DMS53 (cell line): ENCODE measurements around the gene MBD5.

Experiments
- DNase-seq: peaks from one replicate; lab custom pipeline; 2025; lab: John Stamatoyannopoulos, UW

The MBD5 gene

DNA sequence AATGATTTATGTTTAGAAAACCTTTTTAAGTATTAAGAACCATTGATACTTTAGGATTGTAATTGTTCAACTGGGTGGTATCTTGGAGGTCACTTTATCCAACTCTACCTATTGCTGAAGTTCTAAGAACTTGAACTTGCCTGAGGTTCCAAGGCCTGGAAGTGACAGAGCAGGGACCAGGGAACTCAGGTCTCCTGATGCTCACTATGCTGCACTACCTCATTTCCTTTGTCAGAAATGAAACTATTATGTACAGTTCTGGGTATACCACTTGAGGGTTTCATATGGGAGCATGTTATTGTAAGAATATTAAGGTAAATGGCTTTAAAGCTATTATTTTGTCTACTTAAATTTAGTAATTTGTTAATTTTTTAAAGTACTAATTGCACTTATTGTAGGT is 3.0 kb downstream of the MBD5 start:
- no peak for DNase-seq

DNA sequence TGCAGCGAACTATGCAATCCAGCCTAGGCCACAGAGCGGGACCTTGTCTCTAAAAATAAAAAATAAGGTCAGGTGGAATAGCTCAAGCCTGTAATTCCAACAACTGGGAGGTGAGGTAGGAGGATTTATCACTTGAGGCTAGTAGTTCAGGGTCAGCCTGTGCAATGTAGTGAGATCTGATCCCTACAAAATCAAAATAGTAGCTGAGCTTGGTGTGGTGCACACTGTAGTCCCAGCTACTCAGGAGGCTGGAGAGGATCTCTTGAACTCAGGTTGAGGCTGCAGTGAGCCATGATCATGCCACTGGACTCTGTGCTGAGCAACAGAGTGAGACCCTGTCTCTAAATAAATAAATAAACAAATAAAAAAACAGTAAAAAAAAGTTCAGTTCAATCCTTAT is 5.7 kb downstream of the MBD5 start:
- no peak for DNase-seq

DNA sequence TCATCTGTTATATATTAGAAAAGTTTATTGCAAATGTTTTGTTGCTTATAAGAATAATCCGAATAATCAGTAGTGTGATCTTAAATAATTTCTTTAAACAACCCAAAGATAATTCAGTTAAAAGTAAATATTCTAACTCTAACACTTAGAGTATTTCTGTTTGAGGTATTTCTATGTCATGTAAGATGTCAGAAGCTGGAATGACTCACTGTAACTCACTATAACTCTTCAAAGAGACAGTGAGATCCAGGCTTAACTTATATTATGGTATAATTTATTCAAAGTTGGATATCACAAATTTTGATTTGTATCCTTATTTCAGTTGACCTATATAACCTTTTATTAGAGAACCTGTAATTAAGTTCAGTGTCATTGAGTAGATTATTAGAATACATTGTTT is 6.9 kb downstream of the MBD5 start:
- no peak for DNase-seq

DNA sequence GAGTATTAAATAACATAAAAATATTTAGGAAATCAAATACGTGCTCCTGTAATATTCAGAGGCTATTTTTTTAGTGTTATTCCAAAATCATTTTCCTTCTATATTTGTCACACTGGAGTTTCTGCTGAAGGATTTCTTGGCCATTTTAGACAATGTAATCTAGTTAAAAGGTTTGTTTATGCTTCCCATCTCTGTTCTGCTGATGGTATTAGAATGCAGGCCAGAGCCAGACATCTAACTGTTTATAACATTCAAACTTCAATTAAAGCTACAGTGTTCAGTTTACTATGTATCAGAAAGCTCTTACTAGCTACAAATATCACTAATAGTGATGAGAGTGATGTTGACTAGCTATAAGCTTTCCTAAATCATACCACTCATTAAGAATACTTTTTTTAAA is 7.9 kb downstream of the MBD5 start:
- no peak for DNase-seq

DNA sequence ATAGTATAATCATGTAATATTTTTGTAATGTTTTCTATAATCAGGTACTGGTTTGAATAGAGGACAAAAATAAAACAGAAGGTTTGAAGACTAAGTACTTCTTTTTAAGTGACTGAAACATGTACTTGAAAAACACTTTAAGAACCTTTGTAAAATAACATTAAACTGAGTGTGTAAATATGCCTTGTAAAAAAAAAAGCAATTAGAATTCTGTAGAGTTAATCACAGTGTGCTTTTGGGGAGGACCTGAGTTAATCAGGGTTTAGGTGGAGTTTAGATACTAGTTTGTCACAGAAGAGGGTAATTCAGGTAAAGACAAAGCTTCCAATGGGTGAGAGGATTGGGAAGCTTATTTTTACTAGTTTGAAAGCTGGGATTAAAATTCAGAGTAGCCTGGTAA is 10.3 kb downstream of the MBD5 start:
- DNase-seq = no peak

DNA sequence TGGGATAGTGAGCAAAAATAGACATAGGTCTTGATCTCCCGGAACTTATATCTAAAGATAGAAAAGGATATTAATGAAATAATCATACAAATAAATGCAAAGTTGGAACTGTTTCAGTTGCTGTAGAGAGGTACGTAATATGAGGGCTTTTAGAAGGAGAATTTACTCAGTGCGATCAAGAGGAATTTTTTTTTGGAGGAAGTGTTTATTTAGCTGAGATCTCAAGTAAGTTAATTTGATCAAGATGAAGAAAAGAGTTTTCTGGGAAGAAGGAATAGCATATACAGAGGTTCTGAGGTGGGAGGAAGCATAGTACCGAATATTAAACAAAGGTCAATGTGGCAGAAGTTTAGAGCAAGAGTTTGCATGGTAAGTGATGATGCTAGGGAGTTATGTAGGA is 11.3 kb downstream of the MBD5 start:
- no peak for DNase-seq

DNA sequence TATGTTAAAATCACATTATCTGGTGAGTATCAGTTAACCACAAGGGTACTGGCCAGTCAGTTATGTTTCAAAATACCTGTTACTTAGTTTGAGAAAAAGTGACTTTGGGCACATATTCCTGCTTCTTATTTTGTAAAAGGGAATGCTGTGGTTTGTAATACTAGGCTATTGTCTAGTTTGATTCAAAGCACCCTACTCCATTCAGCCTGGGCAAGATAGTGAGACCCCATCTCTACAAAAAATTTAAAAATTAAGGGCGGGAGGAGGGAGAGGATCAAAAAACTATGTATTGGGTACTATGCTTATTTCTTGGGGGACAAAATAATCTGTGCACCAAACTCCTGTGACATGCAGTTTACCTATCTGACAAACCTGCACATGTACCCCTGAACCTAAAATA is 18.9 kb downstream of the MBD5 start:
- no peak for DNase-seq

DNA sequence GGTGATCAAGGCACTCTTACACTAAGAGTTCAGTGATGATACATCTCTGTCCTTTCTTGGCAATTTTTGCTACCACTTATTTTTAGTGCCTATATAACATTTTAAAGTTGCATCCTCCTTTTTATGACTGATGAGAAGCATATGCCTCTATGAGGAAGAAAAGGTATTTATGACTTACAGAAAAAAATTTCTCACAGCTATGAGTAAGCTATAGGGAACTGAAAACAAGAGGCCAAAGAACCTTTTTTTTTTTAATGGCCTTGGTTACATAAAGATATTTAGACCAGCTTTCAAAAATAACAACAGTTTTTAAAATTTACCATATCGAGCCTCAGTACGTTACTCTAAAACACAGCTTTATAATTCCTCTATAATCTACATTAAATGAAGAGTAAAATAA is 21.3 kb downstream of the MBD5 start:
- DNase-seq = no peak

DNA sequence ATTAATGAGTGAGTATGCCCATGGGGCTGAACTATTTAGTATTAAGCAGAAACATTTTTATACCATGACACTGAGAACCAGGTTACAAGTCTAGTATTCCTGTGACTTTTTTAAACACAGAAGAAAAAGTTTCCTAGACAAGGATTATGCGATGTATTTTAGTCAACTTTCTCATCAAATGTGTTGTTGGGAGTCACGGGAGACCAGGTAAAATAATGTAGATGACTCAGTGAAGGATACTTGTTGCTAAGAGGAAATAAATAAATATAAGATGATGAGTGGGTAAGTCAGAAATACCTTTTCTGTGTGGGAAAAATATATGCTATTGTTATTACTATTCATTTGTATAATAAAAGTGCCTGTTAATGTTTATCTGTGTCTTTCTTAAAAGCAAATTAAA is 23.4 kb downstream of the MBD5 start:
- DNase-seq = peak; percentile 6

DNA sequence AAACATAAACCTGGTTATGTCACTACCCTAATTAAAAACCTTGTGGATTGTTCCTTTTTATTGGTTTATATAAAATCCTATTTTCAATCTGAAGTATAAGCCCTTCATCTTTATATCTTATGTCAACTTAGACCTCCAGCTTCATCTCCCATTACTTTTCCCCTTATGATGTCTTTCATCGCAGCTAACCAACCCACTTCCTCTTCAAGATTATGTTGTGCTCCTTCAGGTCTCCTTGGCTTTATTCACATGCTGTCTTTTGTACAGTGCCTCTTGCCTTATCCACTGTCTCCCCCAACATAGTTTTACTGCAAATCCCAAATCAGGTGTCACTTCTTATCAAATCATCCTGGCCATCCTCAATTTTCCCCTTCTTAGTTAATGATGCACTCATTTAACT is 25.9 kb downstream of the MBD5 start:
- DNase-seq = no peak

DNA sequence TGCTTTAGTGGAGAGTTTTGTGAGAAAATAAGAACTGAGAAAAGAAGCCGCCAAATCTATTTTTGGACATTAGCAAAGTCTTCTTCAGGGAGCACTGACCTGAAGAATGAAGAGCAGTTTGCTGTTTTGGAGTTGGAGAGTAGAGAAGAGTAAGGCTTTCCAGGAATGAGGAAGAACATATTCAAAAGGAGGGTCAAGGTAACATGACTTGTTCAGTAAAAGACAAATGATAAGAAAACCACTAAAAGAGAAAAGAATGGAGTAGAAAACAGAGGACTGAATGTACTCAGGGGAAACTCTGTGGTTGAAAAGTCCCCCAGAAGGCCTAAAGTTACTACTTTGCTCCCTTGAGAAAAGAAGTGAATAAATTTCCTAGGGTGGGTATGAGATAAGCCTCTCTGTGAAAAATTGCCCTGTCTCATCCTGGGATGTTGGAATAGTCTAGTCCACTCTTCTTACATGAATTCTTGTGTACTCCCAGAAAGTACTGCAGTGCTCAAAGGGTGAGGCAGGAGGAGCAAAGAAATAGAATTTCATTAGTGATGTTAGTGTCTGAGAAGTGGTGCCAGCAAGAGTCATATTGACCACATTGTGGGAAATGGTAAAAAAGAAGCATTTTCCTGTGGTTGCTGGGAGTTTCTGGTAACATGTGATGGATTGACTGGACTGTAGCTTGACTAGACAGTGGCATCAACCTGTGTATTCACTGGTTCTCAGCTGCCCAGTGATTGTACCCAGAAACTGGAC is 27.8 kb downstream of the MBD5 start:
- DNase-seq = no peak

DNA sequence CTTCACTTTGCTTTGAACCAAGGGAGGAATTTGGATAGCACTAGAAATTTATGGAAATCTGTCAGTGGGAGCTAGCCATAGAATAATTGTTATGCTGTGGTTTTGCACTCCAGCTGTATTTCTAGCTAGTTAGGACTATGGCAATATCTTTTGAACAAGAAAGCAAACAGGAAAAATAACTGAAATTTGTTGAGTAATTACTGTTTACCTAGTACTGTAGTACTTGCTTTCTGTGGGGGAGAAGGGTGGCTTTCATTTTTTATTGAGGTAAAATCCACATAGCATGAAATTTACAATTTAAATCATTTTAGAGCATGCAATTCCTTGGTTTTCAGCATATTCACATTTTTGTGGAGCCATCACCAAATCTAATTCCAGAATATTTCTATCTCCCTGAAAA is 28.4 kb downstream of the MBD5 start:
- no peak for DNase-seq

DNA sequence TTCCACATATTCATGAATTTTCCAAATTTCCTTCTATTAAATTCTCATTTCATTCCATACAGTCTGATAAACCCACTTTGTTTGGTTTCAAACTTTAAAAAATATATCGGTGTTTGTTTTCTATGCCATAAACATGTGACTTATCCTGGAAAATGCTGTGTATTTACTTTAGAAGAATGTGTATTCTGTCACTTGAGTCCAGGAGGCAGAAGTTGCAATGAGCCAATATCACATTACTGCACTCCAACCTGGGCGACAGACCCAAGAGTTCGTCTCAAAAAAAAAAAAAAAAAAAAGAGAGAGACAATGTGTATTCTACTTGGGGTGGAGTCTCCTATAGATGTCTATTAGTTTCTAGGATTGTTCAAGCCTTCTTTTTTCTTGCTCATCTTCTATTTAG is 31.8 kb downstream of the MBD5 start:
- DNase-seq = peak; percentile 38

DNA sequence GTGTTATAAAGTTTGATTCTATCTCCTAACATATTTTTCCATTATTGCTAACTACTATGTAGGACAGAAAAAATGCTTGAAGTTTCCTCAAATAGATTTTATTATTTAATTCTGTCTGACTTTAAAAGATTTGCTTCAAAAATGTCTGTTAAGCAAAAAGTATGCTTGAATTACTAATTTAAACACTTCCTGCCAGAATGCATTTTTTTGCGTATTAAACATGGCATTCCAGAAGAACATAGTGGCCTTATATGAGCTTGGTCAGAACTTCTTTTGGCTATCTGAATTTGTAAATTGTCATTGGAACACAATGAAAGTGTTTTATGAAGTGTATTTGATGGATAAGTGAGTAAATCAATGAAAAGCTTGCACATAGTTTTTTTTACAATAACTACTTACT is 37.8 kb downstream of the MBD5 start:
- no peak for DNase-seq

DNA sequence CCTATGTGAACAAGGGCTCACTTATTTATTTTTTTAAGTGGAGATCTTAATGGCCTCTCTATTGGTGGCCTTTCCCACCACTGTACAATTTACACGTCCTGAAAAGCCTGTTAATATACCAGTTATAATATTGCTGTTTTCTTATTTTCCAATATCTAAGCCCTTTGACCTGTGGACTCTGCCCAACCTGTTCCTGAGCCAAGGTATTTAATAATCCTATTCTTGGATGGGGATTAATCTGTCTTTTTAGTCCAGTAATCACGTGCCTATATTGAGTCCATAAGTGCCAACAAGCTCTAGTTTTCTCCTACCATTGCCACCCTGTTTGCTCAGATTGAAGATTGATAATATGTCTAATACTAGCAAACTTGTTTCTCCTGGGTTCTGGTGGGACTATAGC is 42.7 kb downstream of the MBD5 start:
- no peak for DNase-seq

DNA sequence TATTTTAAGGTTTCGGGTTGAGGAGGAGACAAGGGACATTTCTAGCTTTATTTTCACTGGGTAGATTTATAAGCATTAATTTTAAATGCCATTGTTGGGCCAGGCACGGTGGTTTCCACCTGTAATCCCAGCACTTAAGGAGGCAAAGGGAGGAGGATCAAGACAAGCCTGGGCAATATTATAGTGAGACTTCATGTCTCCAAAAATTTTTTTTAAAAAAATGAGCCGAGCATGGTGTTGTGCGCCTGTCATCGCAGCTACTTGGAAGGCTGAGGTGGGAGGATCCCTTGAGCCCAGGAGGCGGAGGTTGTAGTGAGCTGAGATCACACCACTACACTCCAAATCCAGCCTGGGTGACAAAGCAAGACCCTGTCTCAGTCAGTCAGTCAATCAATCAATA is 45.0 kb downstream of the MBD5 start:
- no peak for DNase-seq

DNA sequence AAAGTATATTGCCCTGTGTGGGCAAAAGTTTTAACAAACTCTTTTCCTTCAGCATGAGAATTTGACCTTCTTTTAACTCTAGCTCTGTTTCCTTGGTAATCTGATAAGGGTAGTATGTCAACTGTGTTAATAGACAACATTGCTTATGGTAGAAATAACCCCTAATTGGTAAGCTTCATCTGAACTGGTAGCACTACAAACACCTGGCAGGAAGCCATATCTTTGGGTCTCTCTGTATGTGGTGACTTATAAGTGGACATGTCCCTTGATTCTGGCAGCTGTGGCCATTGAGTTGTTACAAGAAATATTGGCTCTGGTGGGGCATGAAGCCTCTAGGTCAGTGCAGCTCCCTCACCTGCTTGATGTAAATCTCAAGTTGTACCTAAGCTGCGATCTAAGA is 46.9 kb downstream of the MBD5 start:
- DNase-seq = peak; percentile 0

DNA sequence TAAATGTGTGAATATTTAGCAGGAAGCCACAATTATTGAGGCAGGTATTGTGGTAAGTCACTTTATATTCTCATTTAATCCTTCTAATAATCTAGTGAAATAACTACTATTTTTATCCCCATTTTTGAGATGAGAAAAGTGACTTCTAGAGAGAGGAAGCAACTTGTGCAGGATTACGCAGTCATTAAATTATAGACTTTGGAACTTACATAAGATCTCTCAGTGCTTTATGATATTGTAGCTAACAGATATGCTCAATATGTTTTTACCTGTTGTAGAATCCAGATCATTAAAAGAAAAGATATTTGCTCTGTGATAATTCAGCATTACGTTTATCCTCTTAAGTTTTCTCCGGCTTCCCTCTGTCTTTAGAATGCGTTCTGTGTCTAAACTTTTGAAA is 50.5 kb downstream of the MBD5 start:
- no peak for DNase-seq

DNA sequence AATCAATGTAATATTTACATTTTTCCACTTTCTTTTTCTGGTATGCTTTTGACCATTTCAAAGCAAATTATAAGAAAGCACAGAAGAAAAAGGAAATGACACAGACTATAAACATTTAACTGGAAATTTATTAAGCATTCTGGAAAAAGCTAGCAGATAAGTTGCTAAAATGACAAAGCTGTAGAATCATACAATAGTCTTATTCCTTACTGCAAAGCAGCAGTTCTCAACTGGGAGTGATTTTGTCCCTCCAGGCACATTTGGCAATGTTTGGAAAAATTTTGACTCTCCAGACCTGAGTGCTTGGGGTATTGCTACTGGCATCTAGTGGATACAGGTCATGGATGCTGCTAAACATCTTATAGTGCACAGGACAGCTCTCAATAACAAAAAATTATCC is 75.1 kb downstream of the MBD5 start:
- DNase-seq = no peak

DNA sequence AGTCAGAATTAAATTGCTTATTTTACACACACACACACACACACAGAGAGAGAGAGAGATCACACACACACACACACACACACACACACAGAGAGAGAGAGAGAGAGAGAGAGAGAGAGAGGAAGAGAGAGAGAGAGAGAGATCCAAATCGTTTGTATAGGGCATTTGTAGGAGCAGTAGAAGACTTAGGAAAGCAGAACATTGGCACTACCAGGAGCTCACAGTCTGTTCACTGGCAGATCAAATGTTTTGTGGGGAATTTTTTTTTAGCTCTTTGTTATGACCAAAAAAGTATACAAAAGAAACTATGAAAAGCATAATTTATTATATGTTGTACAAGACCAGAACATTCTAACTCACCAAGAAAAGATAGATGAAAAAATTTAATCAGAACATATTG is 81.8 kb downstream of the MBD5 start:
- no peak for DNase-seq

DNA sequence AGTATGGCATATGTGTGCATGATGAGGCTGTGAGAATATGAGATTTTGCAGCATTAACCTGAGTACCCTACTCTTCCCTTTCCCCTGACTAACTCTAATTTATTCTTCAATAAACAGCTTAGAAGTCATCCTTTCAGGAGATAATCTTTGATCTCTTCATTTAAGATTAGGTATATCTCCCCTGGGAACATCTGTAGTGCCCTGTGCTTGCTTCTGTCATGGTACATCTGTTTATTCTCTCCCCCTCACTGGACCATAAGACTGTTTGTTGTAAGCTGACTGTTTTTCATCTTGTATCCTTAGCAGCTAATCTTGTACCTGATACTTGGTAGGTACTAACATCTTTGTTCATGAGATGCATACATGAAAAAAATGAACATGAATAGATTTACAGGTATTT is 83.1 kb downstream of the MBD5 start:
- no peak for DNase-seq

DNA sequence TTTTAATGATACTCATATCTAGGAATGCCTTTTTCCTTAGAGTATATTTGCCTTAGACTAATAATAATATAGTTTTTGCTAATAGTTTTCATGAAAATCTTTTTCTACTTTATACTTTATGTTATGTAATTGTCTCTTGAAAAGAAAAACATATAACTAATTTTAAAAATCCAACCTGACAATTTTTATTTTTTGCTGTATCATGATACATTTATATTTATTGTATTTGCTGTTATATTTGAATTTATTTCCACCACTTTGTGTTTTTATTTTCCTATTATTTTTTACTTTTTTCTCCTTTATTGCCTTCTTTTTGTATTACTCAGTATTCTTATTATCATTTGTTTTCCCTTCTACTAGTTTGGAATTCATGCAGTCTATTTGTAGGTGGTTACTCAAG is 85.4 kb downstream of the MBD5 start:
- no peak for DNase-seq

DNA sequence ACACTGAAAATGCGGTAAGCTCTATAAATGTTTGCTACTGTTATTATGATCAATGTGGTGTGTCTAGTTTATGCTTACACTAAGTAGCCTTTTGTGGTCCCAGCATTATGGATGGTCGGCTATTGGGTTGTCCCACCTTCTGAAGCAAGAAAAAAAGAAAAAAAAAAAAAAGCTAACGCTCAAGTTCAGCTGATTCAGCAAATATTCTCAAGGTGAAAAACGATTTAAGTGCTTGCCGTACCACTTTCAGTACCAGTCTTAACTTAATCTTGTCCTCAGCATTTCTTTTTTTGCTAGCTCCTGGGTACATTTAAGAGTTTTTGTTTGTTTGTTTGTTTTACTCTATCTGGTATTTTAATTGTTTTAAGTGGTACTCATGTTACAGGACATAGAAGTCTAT is 87.5 kb downstream of the MBD5 start:
- DNase-seq = no peak

DNA sequence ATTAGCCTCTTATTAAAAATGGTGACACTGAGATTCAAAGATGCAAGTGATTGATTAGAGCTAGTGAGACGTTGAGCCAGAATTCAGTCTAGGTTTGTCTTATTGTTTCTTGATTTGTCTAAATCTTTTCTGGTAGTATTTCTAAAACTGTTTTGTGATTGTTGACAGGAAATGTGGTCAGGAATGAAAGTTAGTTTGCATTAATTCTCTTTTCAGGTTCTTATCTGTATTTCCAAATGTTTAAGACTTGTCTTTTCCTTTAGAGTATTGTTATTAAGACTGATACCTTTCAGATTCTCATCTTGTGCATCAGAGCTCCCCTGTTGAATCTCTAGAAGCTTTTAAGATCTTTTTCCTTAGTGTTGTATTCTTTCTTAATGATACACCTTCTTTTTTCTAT is 89.3 kb downstream of the MBD5 start:
- DNase-seq = no peak

DNA sequence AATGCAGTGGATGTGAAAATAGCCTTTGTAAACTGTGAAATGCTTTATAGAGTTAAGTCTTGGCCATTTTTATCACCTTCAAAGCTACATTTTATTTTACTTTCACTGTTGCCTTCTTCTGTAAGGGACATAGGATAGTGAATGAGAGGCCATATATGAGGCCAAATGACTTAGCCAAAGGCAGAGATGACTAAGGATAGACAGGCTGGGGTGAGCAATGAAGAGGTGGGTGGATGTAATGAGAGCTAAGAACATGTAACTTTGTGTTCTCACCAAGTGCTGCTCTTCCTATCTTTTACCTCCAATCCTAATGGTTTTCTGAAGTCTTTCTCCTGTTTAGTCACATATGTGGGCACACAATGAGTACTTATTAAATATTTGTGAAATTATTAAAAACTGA is 101.9 kb downstream of the MBD5 start:
- no peak for DNase-seq
